ENCODE measurements around the gene ZBTB7C. TPM values are rescaled to one million over a fixed set of nuclear protein-coding genes. Genes with fewer than 3 reads are reported as not detected.

Gene ZBTB7C
- total RNA-seq, 1 donor from 2014 or later = 0.67 TPM

- Mint-ChIP-seq H3K27me3 (ENCODE audit: unreplicated experiment) (no peaks in the 10 kb centered on the region), H3K9me3 (ENCODE audit: unreplicated experiment) (no peaks in the 10 kb centered on the region), H3K27ac (ENCODE audit: unreplicated experiment) (no peak overlapping the region), H3K36me3 (ENCODE audit: low read depth, unreplicated experiment) (no peaks in the 10 kb centered on the region), H3K4me3 (ENCODE audit: unreplicated experiment) (no peak overlapping the region), H3K4me1 (ENCODE audit: unreplicated experiment) (peaks cover 9% of the 10 kb centered on the region)
- DNase-seq (ENCODE audit: low spot score) = no peak
- TF ChIP-seq CTCF (IDR thresholded peaks at IDR 0.05; ENCODE audit: unreplicated experiment) = no peak
These were observed 316.1 kb downstream of the ZBTB7C start for GRCh38 chr18:48093104-48093503.

GRCh38 chr18:48091869-48092497, 317.2 kb downstream of the ZBTB7C start:
- Mint-ChIP-seq H3K36me3 (ENCODE audit: low read depth, unreplicated experiment) (no peaks in the 10 kb centered on the region), H3K4me1 (ENCODE audit: unreplicated experiment) (peaks cover 10% of the 10 kb centered on the region), H3K27ac (ENCODE audit: unreplicated experiment) (no peak overlapping the region), H3K9me3 (ENCODE audit: unreplicated experiment) (no peaks in the 10 kb centered on the region), H3K27me3 (ENCODE audit: unreplicated experiment) (no peaks in the 10 kb centered on the region), H3K4me3 (ENCODE audit: unreplicated experiment) (no peak overlapping the region)
- DNase-seq (ENCODE audit: low spot score) = no peak
- TF ChIP-seq CTCF (IDR thresholded peaks at IDR 0.05; ENCODE audit: unreplicated experiment) = no peak

- peaks cover 2% of the 10 kb centered on the region for H3K4me1 Mint-ChIP-seq (ENCODE audit: unreplicated experiment)
- no peak for TF ChIP-seq CTCF (IDR thresholded peaks at IDR 0.05; ENCODE audit: unreplicated experiment)
These were observed 318.5 kb downstream of the ZBTB7C start for GRCh38 chr18:48090702-48091101.

GRCh38 chr18:48090021-48090420, 319.2 kb downstream of the ZBTB7C start:
- DNase-seq (ENCODE audit: low spot score) = no peak
- no peak overlapping the region for H3K27ac Mint-ChIP-seq (ENCODE audit: unreplicated experiment)

More at GRCh38 chr18:48090702-48091101, 318.5 kb downstream of the ZBTB7C start:
- no peak overlapping the region for H3K4me3 Mint-ChIP-seq (ENCODE audit: unreplicated experiment)
- peaks cover 2% of the 10 kb centered on the region for H3K27me3 Mint-ChIP-seq (ENCODE audit: unreplicated experiment)
- H3K9me3 Mint-ChIP-seq (ENCODE audit: unreplicated experiment) = no peaks in the 10 kb centered on the region
- H3K36me3 Mint-ChIP-seq (ENCODE audit: low read depth, unreplicated experiment) = no peaks in the 10 kb centered on the region
- DNase-seq (ENCODE audit: low spot score) = no peak
- H3K27ac Mint-ChIP-seq (ENCODE audit: unreplicated experiment) = no peak overlapping the region

More at GRCh38 chr18:48090021-48090420, 319.2 kb downstream of the ZBTB7C start:
- peaks cover 2% of the 10 kb centered on the region for H3K4me1 Mint-ChIP-seq (ENCODE audit: unreplicated experiment)
- H3K9me3 Mint-ChIP-seq (ENCODE audit: unreplicated experiment) = no peaks in the 10 kb centered on the region
- TF ChIP-seq CTCF (IDR thresholded peaks at IDR 0.05; ENCODE audit: unreplicated experiment) = no peak
- H3K27me3 Mint-ChIP-seq (ENCODE audit: unreplicated experiment) = peaks cover 2% of the 10 kb centered on the region
- no peak overlapping the region for H3K4me3 Mint-ChIP-seq (ENCODE audit: unreplicated experiment)
- H3K36me3 Mint-ChIP-seq (ENCODE audit: low read depth, unreplicated experiment) = no peaks in the 10 kb centered on the region

All from endothelial cell (in vitro differentiated cells).